Activated CD4-positive, alpha-beta memory T cell treated with anti-CD3 and anti-CD28 coated beads, Interleukin-2, amount 10 ng/mL, durations not matched to agents 7 days and 5 days (primary cell): ENCODE results near the gene UBR2. TPM values are rescaled to one million over a fixed set of nuclear protein-coding genes. Genes with fewer than 3 reads are reported as not detected.

Source experiments
- CTCF ChIA-PET: fragments of 350-600 bp; sonication (Branson Sonifier 250); formaldehyde crosslinking; loops from one replicate; lab custom pipeline; 2021; ENCODE audit warnings: antibody characterized with exemption, inconsistent platforms; lab: Charles Lee
- POLR2A ChIA-PET: fragments of 350-600 bp; sonication (Branson Sonifier 250); formaldehyde crosslinking; loops from one replicate; lab custom pipeline; 2021; ENCODE audit warnings: antibody characterized with exemption; lab: Charles Lee
- DNase-seq: peaks from one replicate; pipeline ENCODE4 v3.0.0-alpha.2; 2020
- H3K27ac Mint-ChIP-seq: one replicate; pipeline ENCODE4 v1.8.0; 2021; ENCODE audit warnings: mild to moderate bottlenecking, mixed read lengths
- H3K27me3 Mint-ChIP-seq: one replicate; pipeline ENCODE4 v1.8.0; 2021; ENCODE audit warnings: mixed read lengths
- H3K36me3 Mint-ChIP-seq: one replicate; pipeline ENCODE4 v1.8.0; 2021; ENCODE audit warnings: low read depth, mixed read lengths
- H3K4me1 Mint-ChIP-seq: one replicate; pipeline ENCODE4 v1.8.0; 2021; ENCODE audit warnings: mixed read lengths
- H3K4me3 Mint-ChIP-seq: one replicate; pipeline ENCODE4 v1.8.0; 2021; ENCODE audit warnings: mild to moderate bottlenecking, mixed read lengths
- H3K9me3 Mint-ChIP-seq: one replicate; pipeline ENCODE4 v1.8.0; 2021; ENCODE audit warnings: mixed read lengths
- total RNA-seq, 2 experiments: library from RNA; stranded (reverse); gene quantifications; one replicate each; pipeline ENCODE4 v1.2.3, GENCODE V29; 2021

UBR2 gene
- 10 to 100 TPM; 34.0 to 36.2 TPM for total RNA-seq

DNA sequence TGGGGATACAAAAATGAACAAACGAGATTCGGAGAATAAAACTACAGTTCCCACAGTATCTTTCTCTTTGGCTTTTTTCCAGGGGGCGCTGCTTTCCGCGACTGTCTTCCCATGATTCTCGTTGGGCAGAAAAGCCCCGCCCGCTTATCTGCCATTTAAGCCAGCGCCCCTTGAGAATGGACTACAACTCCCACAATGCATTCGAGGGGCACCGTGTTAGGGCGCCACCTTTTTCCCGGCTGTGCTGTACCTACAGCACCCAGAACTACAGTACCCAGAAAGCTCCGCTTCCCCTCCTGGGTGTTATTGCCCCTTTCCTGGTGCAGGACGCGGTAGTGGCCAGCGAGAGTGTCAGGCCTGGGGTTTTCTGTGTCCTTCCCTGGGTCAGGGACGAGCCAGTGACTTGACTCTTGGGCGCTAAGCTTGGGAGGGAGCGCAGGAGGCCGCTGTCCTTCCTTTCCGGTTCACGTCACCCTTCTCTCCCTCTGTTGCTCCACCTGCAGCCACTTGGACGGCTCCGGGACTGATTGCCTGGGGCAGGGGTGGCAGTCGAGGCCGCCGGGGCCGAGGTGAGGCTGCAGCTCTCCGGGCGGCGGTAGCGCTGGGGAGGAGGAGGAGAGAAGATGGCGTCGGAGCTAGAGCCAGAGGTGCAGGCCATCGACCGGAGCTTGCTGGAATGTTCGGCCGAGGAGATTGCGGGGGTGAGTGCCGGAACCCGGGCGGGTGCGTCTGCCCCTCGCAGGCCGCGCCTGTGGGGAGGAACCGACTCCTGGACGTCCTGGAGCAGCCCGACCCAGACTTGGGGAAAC lies at the start of gene UBR2:
TSS of gene UBR2 (plus strand) at position 333 of the 809 bp plus-strand sequence. CDS start at position 624, 291 bp downstream.
- Mint-ChIP-seq H3K4me1 (peaks cover 33% of the 10 kb centered on the region), H3K9me3 (no peaks in the 10 kb centered on the region), H3K4me3 (peak within 1 kb of the TSS; percentile 92), H3K27me3 (no peaks in the 10 kb centered on the region), H3K36me3 (peaks cover 20% of the 10 kb centered on the region), H3K27ac (peak within 1 kb of the TSS; percentile 83)
- DNase-seq = peak; percentile 95
- CTCF ChIA-PET = interaction anchor here (0.7 to 8.7 kb wide), 18 partner anchors 9 to 779 kb away, joined by 3 to 83 read pairs (median 4); partner anchors contain the start of gene MRPS10
- POLR2A ChIA-PET = interaction anchor here (0.6 to 3.4 kb wide), 25 partner anchors 9 to 1066 kb away, joined by 3 to 17 read pairs (median 5); partner anchors contain the start of genes CNPY3, CUL7, PEX6 and RPL7L1

GRCh38 chr6:42514745-42515144 lies 49.1 kb upstream of the UBR2 start:
- Mint-ChIP-seq H3K36me3 (no peaks in the 10 kb centered on the region), H3K4me1 (no peaks in the 10 kb centered on the region), H3K4me3 (no peak overlapping the region), H3K27me3 (no peaks in the 10 kb centered on the region), H3K9me3 (peaks cover under 1% of the 10 kb centered on the region), H3K27ac (no peak overlapping the region)
- no peak for DNase-seq
- ChIA-PET POLR2A (no interaction called here), CTCF (interaction anchor here (0.7 kb wide), 1 partner anchor 33 kb away, joined by 3 read pairs; no protein-coding TSS in a partner anchor)

DNA sequence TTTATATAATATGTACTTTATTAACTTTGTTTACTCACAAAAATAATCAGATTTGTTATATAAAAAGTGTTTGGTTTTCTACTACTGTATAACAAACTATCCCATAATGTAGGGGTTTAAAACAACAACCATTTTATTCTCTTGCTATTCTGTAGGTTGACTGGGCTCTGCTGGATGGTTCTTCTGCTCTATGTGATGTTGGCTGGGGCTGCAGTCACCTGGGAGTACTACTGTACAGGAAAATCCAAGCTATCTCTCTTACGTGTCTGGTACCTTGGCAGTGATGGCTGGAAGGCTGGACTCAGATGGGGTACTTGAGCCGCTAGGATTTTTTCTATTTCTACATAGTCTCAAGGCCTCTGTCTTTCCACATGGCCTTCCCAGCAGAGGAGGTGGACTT lies 44.0 kb upstream of the UBR2 start:
- no peak for DNase-seq
- POLR2A ChIA-PET = no interaction called here
- Mint-ChIP-seq H3K27me3 (no peaks in the 10 kb centered on the region), H3K4me1 (peaks cover 13% of the 10 kb centered on the region), H3K9me3 (peaks cover 7% of the 10 kb centered on the region), H3K4me3 (no peak overlapping the region), H3K36me3 (peaks cover 4% of the 10 kb centered on the region), H3K27ac (no peak overlapping the region)
- CTCF ChIA-PET = interaction anchor here (1.8 kb wide), 1 partner anchor 12 kb away, joined by 10 read pairs; no protein-coding TSS in a partner anchor

DNA sequence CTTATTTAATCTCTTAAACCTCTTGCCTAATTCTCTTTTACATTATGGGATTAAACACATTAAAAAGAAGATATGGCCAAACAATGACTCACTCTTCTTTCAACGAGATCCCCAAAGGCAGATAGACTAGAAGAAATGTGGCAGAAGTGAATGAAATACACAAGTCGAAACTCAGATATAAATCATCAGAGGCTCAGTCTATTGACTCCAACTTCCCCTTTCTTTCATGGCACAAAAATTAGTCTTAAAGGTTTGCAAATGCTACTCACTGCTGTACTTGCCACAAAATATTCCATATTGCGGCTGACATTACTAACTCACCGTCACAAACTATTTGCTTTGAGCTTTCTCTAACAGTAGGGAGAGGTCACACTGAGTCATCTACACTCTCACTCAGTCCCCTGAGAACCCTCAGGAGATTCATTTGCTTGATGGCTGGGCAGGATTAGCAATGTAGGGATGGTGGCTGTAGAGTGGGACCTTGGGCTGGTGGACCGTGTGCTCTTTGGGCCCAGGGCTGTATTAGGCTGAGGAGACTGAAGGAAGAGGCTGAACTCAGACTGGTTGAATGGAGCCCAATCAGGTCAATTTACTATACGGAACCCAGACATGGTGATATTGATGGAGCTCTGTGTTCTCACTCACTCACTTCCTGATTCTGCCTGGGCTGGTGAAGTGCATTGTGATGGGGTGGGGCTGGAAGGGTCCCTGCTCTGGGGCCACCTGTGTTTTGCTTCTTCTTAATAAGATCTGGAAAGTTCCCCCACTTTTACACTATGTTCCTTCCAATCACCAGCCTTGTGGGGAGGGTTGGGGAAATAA lies 42.8 kb upstream of the UBR2 start:
- CTCF ChIA-PET = interaction anchor here (1.8 to 2.8 kb wide), 2 partner anchors 10 to 26 kb away, joined by 10 to 14 read pairs; no protein-coding TSS in a partner anchor

DNA sequence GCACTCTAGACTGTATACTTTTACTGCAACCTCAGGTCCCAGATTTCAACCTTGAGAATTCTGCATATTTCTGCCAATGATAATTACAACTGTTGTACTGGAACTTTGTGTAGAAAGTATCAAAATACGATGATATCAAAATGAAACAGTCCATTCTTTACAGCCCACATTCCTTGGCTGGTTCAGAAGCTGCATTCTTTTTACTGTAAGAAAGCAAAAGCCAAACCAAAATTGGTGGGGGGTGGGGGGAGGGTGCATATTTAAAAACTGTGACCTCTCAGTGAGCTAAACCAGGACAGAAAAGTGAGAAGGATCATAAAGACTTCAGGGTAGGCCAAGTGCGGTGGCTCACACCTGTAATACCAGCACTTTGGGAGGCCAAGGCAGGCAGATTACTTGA lies 41.8 kb upstream of the UBR2 start:
- no peak for DNase-seq
- Mint-ChIP-seq H3K9me3 (peaks cover 7% of the 10 kb centered on the region), H3K27me3 (no peaks in the 10 kb centered on the region), H3K27ac (no peak overlapping the region), H3K4me3 (no peak overlapping the region), H3K36me3 (peaks cover 4% of the 10 kb centered on the region), H3K4me1 (peaks cover 13% of the 10 kb centered on the region)
- CTCF ChIA-PET = interaction anchor here (0.5 to 2.8 kb wide), 3 partner anchors 10 to 49 kb away, joined by 3 to 14 read pairs (median 7); no protein-coding TSS in a partner anchor
- POLR2A ChIA-PET = no interaction called here

More for the DNA sequence above, 42.8 kb upstream of the UBR2 start:
- Mint-ChIP-seq H3K27me3 (no peaks in the 10 kb centered on the region), H3K27ac (peak overlapping the region; percentile 31), H3K36me3 (peaks cover 4% of the 10 kb centered on the region), H3K4me3 (no peak overlapping the region), H3K4me1 (peaks cover 13% of the 10 kb centered on the region), H3K9me3 (peaks cover 7% of the 10 kb centered on the region)
- DNase-seq = no peak
- POLR2A ChIA-PET = interaction anchor here (1.2 kb wide), 1 partner anchor 15 kb away, joined by 4 read pairs; no protein-coding TSS in a partner anchor

DNA sequence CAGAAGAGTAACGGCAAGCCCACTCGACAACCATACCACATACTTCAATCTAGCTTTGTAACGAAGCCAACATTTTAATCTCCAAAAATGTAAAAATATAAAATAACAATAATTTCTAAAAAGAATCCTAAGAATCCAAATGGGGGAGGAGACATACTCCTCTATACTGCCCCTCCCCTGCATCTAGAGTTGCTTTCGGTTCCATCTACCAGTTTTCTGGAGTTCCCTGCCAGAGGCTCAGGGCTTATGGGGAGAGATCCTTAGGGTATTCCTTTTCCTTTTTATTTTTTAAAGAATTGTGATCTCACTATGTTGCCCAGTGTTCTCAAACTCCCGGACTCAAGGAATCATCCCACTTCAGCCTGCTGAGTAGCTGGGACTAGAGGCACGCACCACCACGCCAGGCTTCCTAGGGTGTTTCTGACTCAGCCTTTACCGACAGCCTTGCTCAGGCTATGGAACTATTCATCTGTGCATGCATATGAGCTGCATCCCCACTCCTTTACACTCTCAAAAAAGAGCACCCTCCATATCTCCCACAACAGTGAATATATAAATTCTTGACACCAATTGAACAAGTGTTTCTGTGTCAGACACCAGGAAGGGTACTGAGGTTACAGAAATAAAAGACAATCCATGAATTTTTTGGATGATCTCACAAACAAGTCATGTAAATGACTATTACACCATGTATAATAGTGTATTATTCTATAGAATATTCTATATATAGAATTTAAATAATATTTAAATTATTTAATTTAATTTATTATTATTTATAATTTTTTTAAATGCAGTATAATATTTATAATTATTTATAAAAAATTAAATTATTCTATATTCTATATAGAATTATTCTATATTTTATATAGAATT lies 40.7 kb upstream of the UBR2 start:
- POLR2A ChIA-PET = no interaction called here
- DNase-seq = no peak
- no peak overlapping the region for H3K4me3 Mint-ChIP-seq
- no peak overlapping the region for H3K27ac Mint-ChIP-seq
- peaks cover 4% of the 10 kb centered on the region for H3K36me3 Mint-ChIP-seq
- CTCF ChIA-PET = interaction anchor here (1.4 to 2.8 kb wide), 2 partner anchors 9 to 24 kb away, joined by 7 to 14 read pairs; no protein-coding TSS in a partner anchor
- H3K4me1 Mint-ChIP-seq = peaks cover 13% of the 10 kb centered on the region
- H3K9me3 Mint-ChIP-seq = peaks cover 7% of the 10 kb centered on the region
- no peaks in the 10 kb centered on the region for H3K27me3 Mint-ChIP-seq

DNA sequence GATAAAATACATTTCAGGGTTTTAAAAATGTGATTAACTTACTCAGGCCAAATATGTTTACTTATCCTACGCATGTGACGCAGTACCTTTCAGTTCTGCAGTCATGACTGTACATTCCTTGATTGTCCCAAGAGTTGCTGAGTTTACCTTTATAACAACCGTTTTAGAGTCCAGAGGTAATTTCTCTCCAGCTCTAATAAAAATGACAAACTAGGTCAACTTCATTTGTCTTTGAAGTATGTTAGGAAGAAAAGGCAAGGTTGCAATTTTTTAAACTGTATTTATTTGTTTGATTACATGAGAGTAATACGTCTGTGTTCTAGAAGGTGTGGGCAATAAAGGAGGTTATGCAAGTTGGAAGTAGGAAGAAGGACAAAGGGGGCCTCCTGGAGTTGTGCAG lies 38.6 kb upstream of the UBR2 start:
- POLR2A ChIA-PET = no interaction called here
- Mint-ChIP-seq H3K9me3 (peaks cover 1% of the 10 kb centered on the region), H3K4me1 (peaks cover 13% of the 10 kb centered on the region), H3K4me3 (no peak overlapping the region), H3K27me3 (no peaks in the 10 kb centered on the region), H3K27ac (no peak overlapping the region), H3K36me3 (no peaks in the 10 kb centered on the region)
- DNase-seq = no peak
- CTCF ChIA-PET = no interaction called here

GRCh38 chr6:42526616-42527015 lies 37.2 kb upstream of the UBR2 start:
- Mint-ChIP-seq H3K27ac (no peak overlapping the region), H3K4me3 (no peak overlapping the region), H3K9me3 (no peaks in the 10 kb centered on the region), H3K27me3 (no peaks in the 10 kb centered on the region), H3K4me1 (peaks cover 3% of the 10 kb centered on the region), H3K36me3 (no peaks in the 10 kb centered on the region)
- no peak for DNase-seq
- ChIA-PET CTCF (interaction anchor here (1.1 kb wide), 1 partner anchor 21 kb away, joined by 3 read pairs; no protein-coding TSS in a partner anchor), POLR2A (no interaction called here)

- Mint-ChIP-seq H3K4me1 (no peaks in the 10 kb centered on the region), H3K36me3 (no peaks in the 10 kb centered on the region), H3K9me3 (no peaks in the 10 kb centered on the region), H3K4me3 (no peak overlapping the region), H3K27me3 (no peaks in the 10 kb centered on the region), H3K27ac (no peak overlapping the region)
- ChIA-PET POLR2A (no interaction called here), CTCF (interaction anchor here (1.0 to 1.2 kb wide), 2 partner anchors 9 to 20 kb away, joined by 3 to 4 read pairs; no protein-coding TSS in a partner anchor)
- DNase-seq = no peak
Measured at GRCh38 chr6:42527204-42527603, 36.6 kb upstream of the UBR2 start.

DNA sequence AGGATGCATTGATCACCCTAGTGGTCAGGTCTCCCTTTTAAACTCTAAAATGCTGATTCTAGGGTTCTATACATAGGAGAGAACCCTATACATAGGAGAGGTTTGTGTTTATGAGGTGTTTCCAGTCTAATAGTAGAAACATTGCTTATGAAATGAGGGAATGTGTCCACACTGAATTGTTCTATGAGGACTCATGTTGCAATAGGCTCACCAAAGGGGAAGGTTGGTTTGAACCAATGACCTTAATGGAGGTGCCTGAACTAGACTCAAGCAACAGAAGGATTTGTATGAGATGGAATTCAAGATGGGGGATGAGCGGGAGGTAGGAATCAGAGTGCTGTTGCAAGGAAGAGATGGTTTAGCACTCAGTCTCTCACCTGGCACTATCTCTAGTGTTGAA lies 33.5 kb upstream of the UBR2 start:
- Mint-ChIP-seq H3K4me3 (no peak overlapping the region), H3K4me1 (no peaks in the 10 kb centered on the region), H3K27ac (no peak overlapping the region), H3K27me3 (no peaks in the 10 kb centered on the region), H3K36me3 (no peaks in the 10 kb centered on the region), H3K9me3 (no peaks in the 10 kb centered on the region)
- POLR2A ChIA-PET = no interaction called here
- CTCF ChIA-PET = interaction anchor here (2.2 to 3.5 kb wide), 2 partner anchors 9 to 18 kb away, joined by 10 to 43 read pairs; no protein-coding TSS in a partner anchor
- no peak for DNase-seq

DNA sequence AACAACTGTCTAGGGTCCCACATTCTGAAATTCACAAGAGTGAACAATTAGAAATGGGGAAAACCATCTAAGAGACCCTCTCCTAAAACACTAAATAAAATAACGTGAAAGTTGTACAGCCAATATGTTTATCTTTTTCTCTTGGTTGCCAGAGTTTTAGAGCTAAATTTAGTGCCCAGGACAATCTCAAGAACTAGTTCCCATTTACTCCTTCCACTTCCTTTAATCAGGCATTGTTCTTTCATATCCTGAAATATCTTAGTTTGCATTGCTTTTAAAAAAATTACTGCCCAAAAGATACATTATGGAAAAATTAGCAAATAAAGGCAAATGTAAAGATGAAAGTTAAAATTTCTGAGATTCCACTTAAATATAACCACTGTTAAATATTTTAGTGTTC lies 33.1 kb upstream of the UBR2 start:
- DNase-seq = no peak
- Mint-ChIP-seq H3K36me3 (no peaks in the 10 kb centered on the region), H3K27me3 (no peaks in the 10 kb centered on the region), H3K27ac (no peak overlapping the region), H3K4me3 (no peak overlapping the region), H3K9me3 (no peaks in the 10 kb centered on the region), H3K4me1 (no peaks in the 10 kb centered on the region)
- ChIA-PET CTCF (interaction anchor here (0.7 to 3.5 kb wide), 13 partner anchors 8 to 269 kb away, joined by 3 to 43 read pairs (median 7); partner anchors contain the start of gene TRERF1), POLR2A (no interaction called here)
